HL-60 (cell line): Measurements from ENCODE around the gene FAM234B.

Experiments used
- DNase-seq, 2 experiments: peaks; one replicate each; pipeline ENCODE4 v3.0.0-alpha.2; 2010 to 2020; ENCODE audit warnings: low read depth in 1 of 2, low spot score in 1 of 2
- H3K27ac ChIP-seq: fragments of 250-450 bp; sonication (Bioruptor Pico); replicated peaks from 2 replicates; pipeline ENCODE4 v1.5.1; 2020; ENCODE audit warnings: mild to moderate bottlenecking, moderate library complexity
- H3K27me3 ChIP-seq: fragments of 250-450 bp; sonication (Bioruptor Pico); 2 replicates; pipeline ENCODE4 v1.5.1; 2021; ENCODE audit warnings: mild to moderate bottlenecking, moderate library complexity; ENCODE audit not compliant: insufficient read depth, poor library complexity, severe bottlenecking
- H3K4me3 ChIP-seq: replicated peaks from 2 replicates; pipeline ENCODE4 v1.5.1; 2011; ENCODE audit warnings: mild to moderate bottlenecking, control low read depth, low read length; ENCODE audit not compliant: insufficient read depth
- CTCF ChIP-seq: IDR thresholded peaks from one replicate; pipeline ENCODE4 v1.5.1; 2011; ENCODE audit warnings: low read length, control low read depth, inconsistent platforms; ENCODE audit not compliant: insufficient read depth
- GABPA ChIP-seq: IDR thresholded peaks from 2 replicates; pipeline ENCODE4 v1.6.1; 2012; ENCODE audit warnings: low read depth
- POLR2AphosphoS5 ChIP-seq: IDR thresholded peaks from 2 replicates; pipeline ENCODE4 v1.6.1; 2012; ENCODE audit warnings: low read depth
- REST ChIP-seq: IDR thresholded peaks from 2 replicates; pipeline ENCODE4 v1.6.1; 2012; ENCODE audit warnings: low read depth; ENCODE audit not compliant: insufficient replicate concordance
- SPI1 ChIP-seq: IDR thresholded peaks from 2 replicates; pipeline ENCODE4 v1.6.1; 2012; ENCODE audit warnings: low read depth, mild to moderate bottlenecking, borderline replicate concordance

Gene FAM234B

DNA sequence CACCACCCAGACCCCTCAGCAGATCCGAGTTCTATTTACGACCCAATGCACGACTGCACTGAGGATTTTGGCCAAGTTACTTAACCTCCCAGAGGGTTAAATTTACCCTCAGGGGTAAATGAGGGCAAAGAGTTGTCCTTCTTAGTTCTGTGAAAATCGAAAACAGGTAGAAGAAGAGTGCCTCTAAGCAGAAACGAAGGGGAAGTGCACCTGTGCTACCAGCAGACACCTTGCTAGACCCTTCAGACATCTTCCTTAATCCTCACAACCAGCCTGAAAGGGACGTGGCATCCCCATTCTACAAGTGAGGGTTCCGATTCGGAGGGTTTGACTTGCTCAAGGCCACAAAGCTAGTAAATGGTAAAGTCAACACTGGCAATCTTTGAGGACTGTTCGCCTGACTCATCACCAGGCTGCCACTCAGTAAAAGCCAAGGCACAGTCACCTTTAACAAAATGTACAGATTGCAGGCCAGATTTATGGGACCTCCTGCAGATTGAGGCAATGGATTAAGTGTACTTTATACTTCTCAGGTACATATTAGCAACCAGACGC is 57.7 kb downstream of the FAM234B start:
- Histone ChIP-seq H3K27ac (peak overlapping the region; percentile 98), H3K4me3 (peak overlapping the region; percentile 51), H3K27me3 (no peaks in the 10 kb centered on the region)
- TF ChIP-seq SPI1 (no peak), GABPA (no peak)
- DNase-seq: no peak

DNA sequence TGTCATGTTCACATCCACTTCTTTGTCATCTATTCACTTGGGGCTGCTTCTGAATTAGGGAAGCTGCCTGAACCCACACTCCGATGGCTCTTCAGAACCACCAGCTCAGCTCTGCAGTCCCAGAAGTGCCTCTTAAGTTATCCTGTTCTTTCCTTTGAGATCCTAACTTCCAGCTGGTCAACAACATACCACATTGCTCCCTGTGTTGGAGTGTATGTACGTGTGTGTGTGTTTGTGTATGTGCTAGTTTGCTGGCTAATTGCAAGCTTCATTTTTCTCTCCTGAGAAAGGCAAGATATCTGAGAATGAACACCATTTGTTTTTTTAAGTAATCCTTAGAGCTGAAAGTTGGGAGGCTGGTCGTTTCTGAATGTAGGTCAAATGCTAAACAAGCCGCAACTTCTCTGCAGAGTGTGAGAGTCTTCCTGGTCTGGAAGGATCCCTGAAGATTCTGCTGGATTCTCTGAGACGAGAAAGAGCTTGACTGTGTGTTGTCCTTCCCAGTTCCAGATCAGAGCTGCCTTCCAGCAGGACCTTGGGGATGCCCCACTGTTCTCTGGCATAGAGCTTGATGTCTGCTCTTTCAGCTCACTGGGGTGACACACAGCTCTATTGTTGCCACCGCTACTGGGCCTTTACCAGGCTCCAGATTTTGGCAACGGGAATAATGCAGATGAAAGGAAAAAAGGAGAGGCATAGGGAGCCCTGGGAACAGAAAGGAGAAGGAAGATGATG is 58.4 kb downstream of the FAM234B start:
- H3K4me3 ChIP-seq: no peak overlapping the region

GRCh38 chr12:13103391-13104033 is 59.3 kb downstream of the FAM234B start, which contains the start of gene GSG1:
GSG1 (minus strand) TSS chr12:13103667; CDS start chr12:13103512, 155 bp downstream.
- no peak for DNase-seq
- Histone ChIP-seq H3K4me3 (no peak within 1 kb of the TSS), H3K27ac (peak within 1 kb of the TSS; percentile 98; the same call in 1 of the 2 replicates), H3K27me3 (no peaks in the 10 kb centered on the region)
- TF ChIP-seq GABPA (no peak), POLR2AphosphoS5 (no peak), SPI1 (no peak), REST (no peak), CTCF (no peak)

More for the DNA sequence above, 58.4 kb downstream of the FAM234B start:
- Histone ChIP-seq H3K27me3 (no peaks in the 10 kb centered on the region), H3K27ac (peak overlapping the region; percentile 98; the same call in 1 of the 2 replicates)
- TF ChIP-seq CTCF (no peak), POLR2AphosphoS5 (no peak), REST (no peak), SPI1 (no peak), GABPA (no peak)
- no peak for DNase-seq

GRCh38 chr12:13104409-13104808 is 60.2 kb downstream of the FAM234B start:
- Histone ChIP-seq H3K4me3 (no peak overlapping the region), H3K27ac (no peak overlapping the region), H3K27me3 (no peaks in the 10 kb centered on the region)
- TF ChIP-seq CTCF (no peak), REST (no peak), SPI1 (peak; percentile 47; the same call in 1 of the 2 replicates)
- DNase-seq: peak in 1 of 2 experiments; percentile 47
